ENCODE data around the gene HSPA12B. TPM values are rescaled to one million over a fixed set of nuclear protein-coding genes. Genes with fewer than 3 reads are reported as not detected.

Gene HSPA12B
- total RNA-seq, 1 donor from 2014 or later = not detected

- Mint-ChIP-seq H3K4me3 (ENCODE audit: unreplicated experiment) (peak overlapping the region; percentile 46), H3K27me3 (ENCODE audit: unreplicated experiment) (peaks cover 15% of the 10 kb centered on the region), H3K9me3 (ENCODE audit: unreplicated experiment) (no peaks in the 10 kb centered on the region), H3K27ac (ENCODE audit: unreplicated experiment) (no peak overlapping the region), H3K36me3 (ENCODE audit: unreplicated experiment) (no peaks in the 10 kb centered on the region), H3K4me1 (ENCODE audit: unreplicated experiment) (peaks cover 4% of the 10 kb centered on the region)
- TF ChIP-seq, protein P1, sequence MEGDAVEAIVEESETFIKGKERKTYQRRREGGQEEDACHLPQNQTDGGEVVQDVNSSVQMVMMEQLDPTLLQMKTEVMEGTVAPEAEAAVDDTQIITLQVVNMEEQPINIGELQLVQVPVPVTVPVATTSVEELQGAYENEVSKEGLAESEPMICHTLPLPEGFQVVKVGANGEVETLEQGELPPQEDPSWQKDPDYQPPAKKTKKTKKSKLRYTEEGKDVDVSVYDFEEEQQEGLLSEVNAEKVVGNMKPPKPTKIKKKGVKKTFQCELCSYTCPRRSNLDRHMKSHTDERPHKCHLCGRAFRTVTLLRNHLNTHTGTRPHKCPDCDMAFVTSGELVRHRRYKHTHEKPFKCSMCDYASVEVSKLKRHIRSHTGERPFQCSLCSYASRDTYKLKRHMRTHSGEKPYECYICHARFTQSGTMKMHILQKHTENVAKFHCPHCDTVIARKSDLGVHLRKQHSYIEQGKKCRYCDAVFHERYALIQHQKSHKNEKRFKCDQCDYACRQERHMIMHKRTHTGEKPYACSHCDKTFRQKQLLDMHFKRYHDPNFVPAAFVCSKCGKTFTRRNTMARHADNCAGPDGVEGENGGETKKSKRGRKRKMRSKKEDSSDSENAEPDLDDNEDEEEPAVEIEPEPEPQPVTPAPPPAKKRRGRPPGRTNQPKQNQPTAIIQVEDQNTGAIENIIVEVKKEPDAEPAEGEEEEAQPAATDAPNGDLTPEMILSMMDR (IDR thresholded peaks at IDR 0.05) = no peak
- DNase-seq (ENCODE audit: extremely low spot score, unreplicated experiment) = no peak
Measured at GRCh38 chr20:3744806-3745685, 12.6 kb downstream of the HSPA12B start.

DNA sequence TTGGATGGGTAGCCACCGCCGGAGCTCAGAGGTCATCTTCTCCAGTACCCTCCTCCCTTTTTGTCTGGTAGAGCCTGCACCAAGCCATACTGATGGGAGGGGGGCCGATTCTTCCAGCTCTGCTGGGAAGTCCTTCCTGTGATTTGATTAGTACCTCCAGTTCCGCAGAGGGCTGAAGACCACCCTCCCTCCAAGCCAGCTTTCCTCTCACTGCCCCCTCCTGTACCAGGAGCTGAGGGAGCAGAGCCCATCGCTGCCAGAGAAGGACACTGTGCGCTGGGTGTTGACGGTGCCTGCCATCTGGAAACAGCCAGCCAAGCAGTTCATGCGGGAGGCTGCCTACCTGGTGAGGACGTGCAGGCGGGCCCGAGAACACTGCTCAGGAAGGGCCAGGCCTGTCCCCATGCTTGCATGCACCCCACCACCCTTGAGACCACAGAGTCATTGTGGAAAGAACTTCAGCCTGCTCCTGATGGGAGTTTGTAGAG lies 13.2 kb downstream of the HSPA12B start:
- DNase-seq (ENCODE audit: extremely low spot score, unreplicated experiment) = no peak
- Mint-ChIP-seq H3K9me3 (ENCODE audit: unreplicated experiment) (no peaks in the 10 kb centered on the region), H3K4me3 (ENCODE audit: unreplicated experiment) (no peak overlapping the region), H3K27me3 (ENCODE audit: unreplicated experiment) (peaks cover 15% of the 10 kb centered on the region), H3K36me3 (ENCODE audit: unreplicated experiment) (no peaks in the 10 kb centered on the region), H3K4me1 (ENCODE audit: unreplicated experiment) (peaks cover 7% of the 10 kb centered on the region), H3K27ac (ENCODE audit: unreplicated experiment) (no peak overlapping the region)
- TF ChIP-seq, protein P1 (IDR thresholded peaks at IDR 0.05) = no peak

DNA sequence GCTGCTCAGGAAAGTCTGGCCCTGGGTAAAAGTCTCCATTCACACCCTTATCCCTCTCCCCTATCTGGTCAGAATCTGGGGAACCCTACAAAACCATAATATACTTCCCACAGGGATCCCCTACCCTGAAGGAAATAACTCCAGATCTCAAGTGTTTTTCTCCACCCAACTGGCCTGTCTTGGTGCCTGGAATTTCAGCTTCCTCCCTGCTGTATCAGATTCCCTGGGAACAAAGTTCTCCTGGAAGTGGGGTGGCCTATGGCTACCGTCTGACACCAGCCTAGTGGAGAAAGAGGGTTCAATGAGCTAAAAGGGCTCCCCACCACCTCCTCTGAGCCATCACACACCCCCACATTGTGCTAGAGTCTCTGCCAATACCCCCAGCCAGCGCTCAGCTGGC lies 15.0 kb downstream of the HSPA12B start:
- no peaks in the 10 kb centered on the region for H3K36me3 Mint-ChIP-seq (ENCODE audit: unreplicated experiment)
- peaks cover 12% of the 10 kb centered on the region for H3K4me1 Mint-ChIP-seq (ENCODE audit: unreplicated experiment)
- H3K4me3 Mint-ChIP-seq (ENCODE audit: unreplicated experiment) = no peak overlapping the region
- H3K27me3 Mint-ChIP-seq (ENCODE audit: unreplicated experiment) = peaks cover 15% of the 10 kb centered on the region
- TF ChIP-seq, protein P1 (IDR thresholded peaks at IDR 0.05) = no peak
- H3K27ac Mint-ChIP-seq (ENCODE audit: unreplicated experiment) = no peak overlapping the region
- no peaks in the 10 kb centered on the region for H3K9me3 Mint-ChIP-seq (ENCODE audit: unreplicated experiment)
- DNase-seq (ENCODE audit: extremely low spot score, unreplicated experiment) = no peak

GRCh38 chr20:3748073-3748472 lies 15.6 kb downstream of the HSPA12B start:
- TF ChIP-seq, protein P1 (IDR thresholded peaks at IDR 0.05) = no peak
- H3K4me3 Mint-ChIP-seq (ENCODE audit: unreplicated experiment) = no peak overlapping the region
- H3K4me1 Mint-ChIP-seq (ENCODE audit: unreplicated experiment) = peaks cover 12% of the 10 kb centered on the region
- no peaks in the 10 kb centered on the region for H3K36me3 Mint-ChIP-seq (ENCODE audit: unreplicated experiment)
- H3K9me3 Mint-ChIP-seq (ENCODE audit: unreplicated experiment) = no peaks in the 10 kb centered on the region
- H3K27ac Mint-ChIP-seq (ENCODE audit: unreplicated experiment) = no peak overlapping the region
- no peak for DNase-seq (ENCODE audit: extremely low spot score, unreplicated experiment)
- H3K27me3 Mint-ChIP-seq (ENCODE audit: unreplicated experiment) = peaks cover 15% of the 10 kb centered on the region

GRCh38 chr20:3749087-3749688 lies 16.7 kb downstream of the HSPA12B start:
- no peak overlapping the region for H3K27ac Mint-ChIP-seq (ENCODE audit: unreplicated experiment)
- no peak for DNase-seq (ENCODE audit: extremely low spot score, unreplicated experiment)

More at GRCh38 chr20:3749087-3749688, 16.7 kb downstream of the HSPA12B start:
- H3K36me3 Mint-ChIP-seq (ENCODE audit: unreplicated experiment) = no peaks in the 10 kb centered on the region
- H3K27me3 Mint-ChIP-seq (ENCODE audit: unreplicated experiment) = peaks cover 14% of the 10 kb centered on the region
- no peaks in the 10 kb centered on the region for H3K9me3 Mint-ChIP-seq (ENCODE audit: unreplicated experiment)
- H3K4me1 Mint-ChIP-seq (ENCODE audit: unreplicated experiment) = peaks cover 12% of the 10 kb centered on the region
- H3K4me3 Mint-ChIP-seq (ENCODE audit: unreplicated experiment) = no peak overlapping the region
- TF ChIP-seq, protein P1 (IDR thresholded peaks at IDR 0.05) = no peak

Measured in osteocyte (in vitro differentiated cells).